Measurements from ENCODE around the gene DLG1.

Gene DLG1

DNA sequence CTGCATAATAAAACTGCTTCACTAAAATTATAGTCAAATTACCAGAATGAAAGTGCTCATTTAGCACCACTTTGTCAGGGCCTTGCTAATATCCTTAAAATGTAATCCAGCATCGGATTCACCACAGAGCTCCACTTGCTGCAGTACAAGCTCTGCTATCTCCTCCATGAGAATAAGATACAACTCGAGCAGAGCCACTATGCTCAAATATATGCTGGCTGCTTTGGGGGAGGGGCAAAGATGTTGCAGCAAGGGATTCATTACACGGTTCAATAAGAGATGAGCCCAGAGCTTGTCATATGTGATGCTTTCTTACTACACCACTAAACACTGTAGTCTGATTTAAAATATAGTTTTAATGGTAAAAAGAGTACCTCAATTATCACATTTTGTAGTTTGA lies 72.2 kb downstream of the DLG1 start:
- H3K4me3 ChIP-seq (ENCODE audit: insufficient read depth in 1 of 2, low read depth in 1 of 2, low read length in 2 of 2) = no peak overlapping the region
- no peak overlapping the region for H3K4me2 ChIP-seq (ENCODE audit: low read length, poor library complexity, severe bottlenecking)
- H3K9ac ChIP-seq (ENCODE audit: low read length) = no peak overlapping the region
- no peak overlapping the region for H4K91ac ChIP-seq (ENCODE audit: low read length)
- no peak overlapping the region for H3K27ac ChIP-seq (ENCODE audit: low read length, poor library complexity, severe bottlenecking)
- H4K8ac ChIP-seq (ENCODE audit: low read length) = no peak overlapping the region
- H2BK5ac ChIP-seq (ENCODE audit: low read depth, low read length, poor library complexity, severe bottlenecking) = no peak overlapping the region
- peaks cover 0 to under 1% of the 10 kb centered on the region in 2 experiments for H3K36me3 ChIP-seq (ENCODE audit: control insufficient read depth in 1 of 2, insufficient read depth in 2 of 2, low read depth in 1 of 2, low read length in 2 of 2)
- 62% methylated on average over 2 of the region's 3 CpGs for WGBS
- no peak overlapping the region for H3K4ac ChIP-seq (ENCODE audit: low read depth in 1 of 2, low read length in 2 of 2)
- H3K27me3 ChIP-seq (ENCODE audit: control insufficient read depth in 1 of 2, insufficient read depth in 1 of 2, low read length in 2 of 2) = no peaks in the 10 kb centered on the region
- no peak overlapping the region for H2BK12ac ChIP-seq (ENCODE audit: low read length in 2 of 2)
- H2AFZ ChIP-seq (ENCODE audit: low read depth, low read length) = no peak overlapping the region
- peaks cover 4% of the 10 kb centered on the region for H3K4me1 ChIP-seq (ENCODE audit: control insufficient read depth, insufficient read depth, low read depth, low read length)
- H2AK5ac ChIP-seq (ENCODE audit: low read length, severe bottlenecking) = no peak overlapping the region
- DNase-seq = no peak
- no peak overlapping the region for H3K14ac ChIP-seq (ENCODE audit: low read length in 2 of 2)
- H3K79me1 ChIP-seq (replicated peaks; ENCODE audit: low read length, poor library complexity, severe bottlenecking) = no peaks in the 10 kb centered on the region
- H3K18ac ChIP-seq (ENCODE audit: low read depth in 1 of 2, low read length in 2 of 2) = no peak overlapping the region
- H3K23ac ChIP-seq (ENCODE audit: low read length in 2 of 2) = no peak overlapping the region
- no peak overlapping the region for H2BK15ac ChIP-seq (ENCODE audit: low read depth, poor library complexity, severe bottlenecking)
- no peak overlapping the region for H2BK120ac ChIP-seq (ENCODE audit: low read depth, low read length)
- H3K9me3 ChIP-seq (ENCODE audit: control insufficient read depth, low read length) = no peaks in the 10 kb centered on the region

DNA sequence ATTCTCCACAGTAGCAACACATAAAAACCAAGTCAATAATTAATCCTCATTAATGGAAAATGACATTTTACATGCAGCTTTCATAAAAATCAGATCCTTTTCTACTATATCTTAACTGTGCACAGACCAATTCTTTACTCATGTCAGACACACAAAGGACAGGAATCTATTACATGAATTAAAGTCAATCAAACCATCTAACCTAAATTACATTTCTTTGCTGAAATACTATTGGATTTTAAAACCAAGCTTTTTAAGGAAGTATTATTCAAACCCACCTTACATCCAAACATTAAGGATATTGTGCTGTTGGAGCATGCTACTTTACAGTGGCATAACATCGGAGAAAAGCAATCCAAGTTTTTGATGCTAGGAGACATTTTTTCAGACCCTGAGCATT lies 72.8 kb downstream of the DLG1 start:
- 92% methylated on average over 1 of the region's 1 CpG for WGBS
- no peak overlapping the region for H3K4me3 ChIP-seq (ENCODE audit: insufficient read depth in 1 of 2, low read depth in 1 of 2, low read length in 2 of 2)
- no peak overlapping the region for H4K91ac ChIP-seq (ENCODE audit: low read length)
- no peak overlapping the region for H3K4me2 ChIP-seq (ENCODE audit: low read length, poor library complexity, severe bottlenecking)
- H2BK15ac ChIP-seq (ENCODE audit: low read depth, poor library complexity, severe bottlenecking) = no peak overlapping the region
- no peak overlapping the region for H2BK12ac ChIP-seq (ENCODE audit: low read length in 2 of 2)
- no peak overlapping the region for H3K27ac ChIP-seq (ENCODE audit: low read length, poor library complexity, severe bottlenecking)
- H3K4me1 ChIP-seq (ENCODE audit: control insufficient read depth, insufficient read depth, low read depth, low read length) = peaks cover 6% of the 10 kb centered on the region
- H3K18ac ChIP-seq (ENCODE audit: low read depth in 1 of 2, low read length in 2 of 2) = no peak overlapping the region
- no peak overlapping the region for H3K9ac ChIP-seq (ENCODE audit: low read length)
- no peak for DNase-seq
- H3K23ac ChIP-seq (ENCODE audit: low read length in 2 of 2) = no peak overlapping the region
- H3K4ac ChIP-seq (ENCODE audit: low read depth in 1 of 2, low read length in 2 of 2) = no peak overlapping the region
- no peak overlapping the region for H2BK5ac ChIP-seq (ENCODE audit: low read depth, low read length, poor library complexity, severe bottlenecking)
- no peaks in the 10 kb centered on the region for H3K79me1 ChIP-seq (replicated peaks; ENCODE audit: low read length, poor library complexity, severe bottlenecking)
- H3K27me3 ChIP-seq (ENCODE audit: control insufficient read depth in 1 of 2, insufficient read depth in 1 of 2, low read length in 2 of 2) = no peaks in the 10 kb centered on the region
- H2AFZ ChIP-seq (ENCODE audit: low read depth, low read length) = no peak overlapping the region
- no peak overlapping the region for H3K14ac ChIP-seq (ENCODE audit: low read length in 2 of 2)
- no peaks in the 10 kb centered on the region for H3K9me3 ChIP-seq (ENCODE audit: control insufficient read depth, low read length)
- H2AK5ac ChIP-seq (ENCODE audit: low read length, severe bottlenecking) = no peak overlapping the region
- H4K8ac ChIP-seq (ENCODE audit: low read length) = no peak overlapping the region
- no peak overlapping the region for H2BK120ac ChIP-seq (ENCODE audit: low read depth, low read length)
- no peaks in the 10 kb centered on the region for H3K36me3 ChIP-seq (ENCODE audit: control insufficient read depth in 1 of 2, insufficient read depth in 2 of 2, low read depth in 1 of 2, low read length in 2 of 2)

DNA sequence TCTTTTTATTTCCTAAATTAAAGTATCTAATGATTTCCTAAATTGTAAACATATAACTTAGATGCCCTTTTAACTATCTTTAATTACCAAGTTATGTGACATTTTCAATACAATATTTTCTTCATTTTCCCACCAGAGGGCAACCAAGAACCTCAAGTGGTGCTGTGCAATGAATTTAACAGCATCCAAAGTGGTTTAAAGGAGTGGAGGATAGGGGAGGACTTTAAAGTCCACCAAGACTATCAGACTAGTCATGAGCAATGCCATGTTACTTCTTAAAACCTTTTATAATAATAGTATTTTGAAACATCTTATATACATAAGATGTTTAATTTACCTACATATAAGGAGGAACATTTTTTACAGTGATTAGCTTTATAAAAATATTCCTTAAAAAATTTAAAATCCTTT lies 74.4 kb downstream of the DLG1 start:
- Histone ChIP-seq H3K79me1 (replicated peaks; ENCODE audit: low read length, poor library complexity, severe bottlenecking) (peaks cover 1% of the 10 kb centered on the region), H3K4me2 (ENCODE audit: low read length, poor library complexity, severe bottlenecking) (no peak overlapping the region), H3K4ac (ENCODE audit: low read depth in 1 of 2, low read length in 2 of 2) (no peak overlapping the region), H2BK5ac (ENCODE audit: low read depth, low read length, poor library complexity, severe bottlenecking) (no peak overlapping the region), H4K91ac (ENCODE audit: low read length) (no peak overlapping the region), H3K9ac (ENCODE audit: low read length) (no peak overlapping the region), H2BK120ac (ENCODE audit: low read depth, low read length) (no peak overlapping the region), H3K4me3 (ENCODE audit: insufficient read depth in 1 of 2, low read depth in 1 of 2, low read length in 2 of 2) (no peak overlapping the region), H2BK15ac (ENCODE audit: low read depth, poor library complexity, severe bottlenecking) (no peak overlapping the region), H3K36me3 (ENCODE audit: control insufficient read depth in 1 of 2, insufficient read depth in 2 of 2, low read depth in 1 of 2, low read length in 2 of 2) (no peaks in the 10 kb centered on the region), H3K4me1 (ENCODE audit: control insufficient read depth, insufficient read depth, low read depth, low read length) (peaks cover 6% of the 10 kb centered on the region), H4K8ac (ENCODE audit: low read length) (no peak overlapping the region), H2AK5ac (ENCODE audit: low read length, severe bottlenecking) (no peak overlapping the region), H3K14ac (ENCODE audit: low read length in 2 of 2) (no peak overlapping the region), H3K27ac (ENCODE audit: low read length, poor library complexity, severe bottlenecking) (no peak overlapping the region), H3K27me3 (ENCODE audit: control insufficient read depth in 1 of 2, insufficient read depth in 1 of 2, low read length in 2 of 2) (no peaks in the 10 kb centered on the region), H2AFZ (ENCODE audit: low read depth, low read length) (no peak overlapping the region), H3K18ac (ENCODE audit: low read depth in 1 of 2, low read length in 2 of 2) (no peak overlapping the region), H3K9me3 (ENCODE audit: control insufficient read depth, low read length) (no peaks in the 10 kb centered on the region), H3K23ac (ENCODE audit: low read length in 2 of 2) (no peak overlapping the region), H2BK12ac (ENCODE audit: low read length in 2 of 2) (no peak overlapping the region)
- peak; percentile 68 for DNase-seq

GRCh38 chr3:197222937-197223370 lies 75.5 kb downstream of the DLG1 start:
- Histone ChIP-seq H3K9me3 (ENCODE audit: control insufficient read depth, low read length) (no peaks in the 10 kb centered on the region), H3K36me3 (ENCODE audit: control insufficient read depth in 1 of 2, insufficient read depth in 2 of 2, low read depth in 1 of 2, low read length in 2 of 2) (no peaks in the 10 kb centered on the region), H2AK5ac (ENCODE audit: low read length, severe bottlenecking) (no peak overlapping the region), H3K4me2 (ENCODE audit: low read length, poor library complexity, severe bottlenecking) (no peak overlapping the region), H2BK120ac (ENCODE audit: low read depth, low read length) (no peak overlapping the region), H3K18ac (ENCODE audit: low read depth in 1 of 2, low read length in 2 of 2) (no peak overlapping the region), H3K23ac (ENCODE audit: low read length in 2 of 2) (no peak overlapping the region), H3K4ac (ENCODE audit: low read depth in 1 of 2, low read length in 2 of 2) (no peak overlapping the region), H3K4me1 (ENCODE audit: control insufficient read depth, insufficient read depth, low read depth, low read length) (peaks cover 6% of the 10 kb centered on the region), H3K27me3 (ENCODE audit: control insufficient read depth in 1 of 2, insufficient read depth in 1 of 2, low read length in 2 of 2) (no peaks in the 10 kb centered on the region), H4K91ac (ENCODE audit: low read length) (no peak overlapping the region), H3K9ac (ENCODE audit: low read length) (peak overlapping the region; percentile 19), H2BK15ac (ENCODE audit: low read depth, poor library complexity, severe bottlenecking) (no peak overlapping the region), H3K27ac (ENCODE audit: low read length, poor library complexity, severe bottlenecking) (no peak overlapping the region), H3K79me1 (replicated peaks; ENCODE audit: low read length, poor library complexity, severe bottlenecking) (peaks cover 1% of the 10 kb centered on the region), H2AFZ (ENCODE audit: low read depth, low read length) (no peak overlapping the region), H3K4me3 (ENCODE audit: insufficient read depth in 1 of 2, low read depth in 1 of 2, low read length in 2 of 2) (no peak overlapping the region), H2BK5ac (ENCODE audit: low read depth, low read length, poor library complexity, severe bottlenecking) (no peak overlapping the region), H3K14ac (ENCODE audit: low read length in 2 of 2) (no peak overlapping the region), H4K8ac (ENCODE audit: low read length) (no peak overlapping the region), H2BK12ac (ENCODE audit: low read length in 2 of 2) (no peak overlapping the region)
- WGBS = 57% methylated on average over 4 of the region's 5 CpGs
- DNase-seq = peak; percentile 49
